ENCODE measurements around the gene IL5RA.
A peak's percentile ranks its signal among the peaks of the same experiment; 100 is the strongest.

The IL5RA gene

GRCh38 chr3:3068358-3068881 is 41.8 kb downstream of the IL5RA start:
- DNase-seq: no peak

- no peak for DNase-seq
Measured at GRCh38 chr3:3066910-3067309, 43.3 kb downstream of the IL5RA start.

GRCh38 chr3:3066378-3066777 is 43.8 kb downstream of the IL5RA start:
- no peak for DNase-seq

GRCh38 chr3:3065876-3066275 is 44.3 kb downstream of the IL5RA start:
- DNase-seq: peak in 1 of 56 donors; percentile 3

- no peak for DNase-seq
Measured at GRCh38 chr3:3064297-3064696, 45.9 kb downstream of the IL5RA start.

- DNase-seq: no peak
Measured at GRCh38 chr3:3059645-3060044, 50.5 kb downstream of the IL5RA start.

- DNase-seq: no peak
Measured at GRCh38 chr3:3053974-3054373, 56.2 kb downstream of the IL5RA start.

GRCh38 chr3:3038201-3038991 is 71.8 kb downstream of the IL5RA start:
- DNase-seq: no peak

DNA sequence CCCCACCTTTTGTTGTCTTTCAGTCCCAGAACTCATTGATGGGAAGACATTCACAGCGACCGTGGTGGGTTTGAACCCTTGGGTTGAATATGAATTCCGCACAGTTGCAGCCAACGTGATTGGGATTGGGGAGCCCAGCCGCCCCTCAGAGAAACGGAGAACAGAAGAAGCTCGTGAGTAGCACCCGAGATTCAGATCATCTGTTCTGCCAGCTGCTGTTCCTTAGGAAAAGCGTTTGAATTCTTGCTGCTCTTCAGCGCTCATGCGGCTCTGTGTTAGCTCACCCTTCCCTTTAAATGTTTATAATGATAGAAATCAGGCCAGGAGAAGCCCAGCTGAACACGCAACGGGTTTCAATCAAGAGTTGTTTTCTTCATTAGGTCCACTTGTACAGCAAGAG is 73.0 kb downstream of the IL5RA start:
- no peak for DNase-seq

DNA sequence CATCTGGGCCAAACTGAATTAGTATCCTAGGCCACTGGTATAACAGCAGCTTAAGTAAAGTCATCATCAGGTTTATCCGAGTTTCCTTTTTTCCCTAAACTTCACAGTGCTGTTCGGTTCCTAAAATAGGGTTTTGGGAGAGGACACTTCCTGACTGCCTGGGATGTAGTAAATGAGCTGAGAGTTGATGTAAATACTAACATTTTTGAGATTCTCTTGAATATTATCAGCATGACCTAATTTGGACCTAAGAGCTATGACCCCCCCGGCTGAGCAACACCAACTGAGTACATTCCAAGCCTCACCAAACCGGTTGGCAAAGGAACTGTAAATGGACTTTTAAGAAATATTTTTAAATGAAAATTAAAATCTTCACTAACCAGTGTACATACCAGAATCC is 78.8 kb downstream of the IL5RA start:
- no peak for DNase-seq

- DNase-seq: no peak
Measured at GRCh38 chr3:3027976-3028567, 82.1 kb downstream of the IL5RA start.

DNA sequence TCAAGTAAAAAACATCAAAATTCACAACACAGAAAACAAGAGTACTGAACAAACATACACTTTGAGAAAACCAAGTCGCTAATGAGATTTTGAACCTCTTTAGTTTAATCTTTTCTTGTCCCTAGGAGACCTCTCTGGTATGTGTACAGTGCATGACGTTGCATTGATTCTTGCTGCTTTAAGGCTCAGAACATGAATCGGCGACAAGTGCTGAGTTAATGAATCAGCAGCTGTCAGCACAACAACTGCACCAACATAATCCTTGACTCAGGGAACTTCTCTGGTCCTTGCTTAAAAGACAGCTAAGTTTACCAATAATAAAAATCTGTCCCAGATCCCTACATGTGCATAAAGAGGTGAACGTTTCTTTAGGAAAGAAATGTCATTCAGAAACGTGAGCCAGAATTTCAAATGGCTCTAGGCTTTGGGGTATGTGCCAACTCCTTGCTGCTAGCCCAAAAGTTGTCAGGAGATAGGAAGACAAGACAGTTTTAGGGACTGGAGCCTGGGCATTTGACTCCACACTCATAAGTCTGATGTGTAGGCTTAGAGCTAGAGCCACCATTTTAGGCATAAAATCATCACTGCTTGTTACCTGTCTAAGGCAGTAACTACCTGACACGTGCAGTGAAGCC is 86.9 kb downstream of the IL5RA start:
- no peak for DNase-seq

DNA sequence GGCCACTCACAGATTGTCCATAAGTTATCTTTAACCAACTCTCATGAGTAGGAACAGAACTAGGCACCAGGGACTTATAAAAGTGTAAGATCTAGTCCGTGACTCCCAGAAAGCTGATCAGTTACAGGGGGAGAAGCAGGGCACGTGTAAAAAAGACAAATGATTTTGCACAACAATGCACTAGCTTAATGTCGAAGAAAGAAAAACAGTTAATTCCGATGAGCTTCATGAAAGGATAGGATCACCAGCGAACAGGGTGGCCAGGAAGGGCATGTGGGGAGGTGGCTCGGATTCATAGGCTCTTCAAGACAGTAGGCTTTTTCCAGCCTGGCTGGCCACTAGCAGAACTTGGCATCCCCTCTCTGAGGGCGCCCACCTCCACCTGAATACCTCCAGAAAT is 90.0 kb downstream of the IL5RA start:
- no peak for DNase-seq
